HepG2 (cell line): ENCODE measurements around the gene PRKACG. TPM values are rescaled to one million over a fixed set of nuclear protein-coding genes. Genes with fewer than 3 reads are reported as not detected.

Source experiments
- ARHGAP35 ChIP-seq: sonication (generic); formaldehyde crosslinking; IDR thresholded peaks from 2 replicates; pipeline ENCODE4 v1.9.0; 2022; ENCODE audit warnings: mild to moderate bottlenecking, inconsistent platforms, moderate library complexity, missing genetic modification reagents, borderline replicate concordance
- EEA1 ChIP-seq: sonication (generic); formaldehyde crosslinking; IDR thresholded peaks from 2 replicates; pipeline ENCODE4 v1.5.1; 2020; ENCODE audit warnings: mild to moderate bottlenecking, missing genetic modification reagents, borderline replicate concordance
- GMEB2 ChIP-seq: IDR thresholded peaks from 2 replicates; pipeline ENCODE4 v1.6.1; 2016; ENCODE audit warnings: missing biosample characterization, missing genetic modification reagents, low read depth
- JARID2 ChIP-seq: sonication (generic); formaldehyde crosslinking; IDR thresholded peaks from 2 replicates; pipeline ENCODE4 v1.8.1; 2023; ENCODE audit warnings: missing genetic modification reagents, inconsistent platforms; ENCODE audit not compliant: insufficient replicate concordance
- JUND ChIP-seq: sonication (generic); formaldehyde crosslinking; IDR thresholded peaks from 2 replicates; pipeline ENCODE4 v1.8.0; 2022; ENCODE audit warnings: mild to moderate bottlenecking, missing genetic modification reagents
- MATR3 ChIP-seq: sonication (generic); formaldehyde crosslinking; IDR thresholded peaks from 2 replicates; pipeline ENCODE4 v1.4.0; 2020; ENCODE audit warnings: missing genetic modification reagents
- MXD3 ChIP-seq: IDR thresholded peaks from 2 replicates; pipeline ENCODE4 v1.6.1; 2016; ENCODE audit warnings: mild to moderate bottlenecking, missing biosample characterization, missing genetic modification reagents
- MXI1 ChIP-seq: IDR thresholded peaks from 3 replicates; pipeline ENCODE4 v1.6.1; 2012; ENCODE audit warnings: low read depth, low read length, inconsistent platforms, borderline replicate concordance
- NCOA1 ChIP-seq: sonication (generic); formaldehyde crosslinking; IDR thresholded peaks from 2 replicates; pipeline ENCODE4 v1.9.0; 2021; ENCODE audit warnings: missing genetic modification reagents
- NFIC ChIP-seq: IDR thresholded peaks from 2 replicates; pipeline ENCODE4 v1.6.1; 2012; ENCODE audit warnings: mild to moderate bottlenecking, low read length, inconsistent platforms
- SALL2 ChIP-seq: sonication (generic); formaldehyde crosslinking; IDR thresholded peaks from 2 replicates; pipeline ENCODE4 v1.8.1; 2023; ENCODE audit warnings: mild to moderate bottlenecking, missing genetic modification reagents, inconsistent platforms
- SUZ12 ChIP-seq: fragments of 150-350 bp; IDR thresholded peaks from 2 replicates; pipeline ENCODE4 v1.6.1; 2014; ENCODE audit warnings: low read depth, low read length
- ZBTB39 ChIP-seq: sonication (generic); formaldehyde crosslinking; IDR thresholded peaks from 2 replicates; pipeline ENCODE4 v1.5.0; 2020; ENCODE audit warnings: missing genetic modification reagents
- ZNF101 ChIP-seq: sonication (generic); formaldehyde crosslinking; IDR thresholded peaks from 2 replicates; pipeline ENCODE4 v1.4.0; 2020; ENCODE audit warnings: mild to moderate bottlenecking, low read depth, missing genetic modification reagents, borderline replicate concordance
- ZNF230 ChIP-seq: sonication (generic); formaldehyde crosslinking; IDR thresholded peaks from 2 replicates; pipeline ENCODE4 v1.4.0; 2020; ENCODE audit warnings: mild to moderate bottlenecking, missing genetic modification reagents
- ZNF232 ChIP-seq: sonication (generic); formaldehyde crosslinking; IDR thresholded peaks from 2 replicates; pipeline ENCODE4 v1.4.0; 2020; ENCODE audit warnings: missing genetic modification reagents, borderline replicate concordance
- ZNF260 ChIP-seq: sonication (generic); formaldehyde crosslinking; IDR thresholded peaks from 2 replicates; pipeline ENCODE4 v1.4.0; 2020; ENCODE audit warnings: missing genetic modification reagents, low read depth, mild to moderate bottlenecking, borderline replicate concordance
- ZNF329 ChIP-seq: sonication (generic); formaldehyde crosslinking; IDR thresholded peaks from 2 replicates; pipeline ENCODE4 v1.9.0; 2021; ENCODE audit warnings: low read depth, mild to moderate bottlenecking, missing genetic modification reagents
- ZNF331 ChIP-seq: sonication (generic); formaldehyde crosslinking; IDR thresholded peaks from 2 replicates; pipeline ENCODE4 v1.4.0; 2020; ENCODE audit warnings: missing genetic modification reagents
- ZNF44 ChIP-seq: sonication (generic); formaldehyde crosslinking; IDR thresholded peaks from 2 replicates; pipeline ENCODE4 v1.5.1; 2020; ENCODE audit warnings: mild to moderate bottlenecking, missing genetic modification reagents
- ZNF550 ChIP-seq: sonication (generic); formaldehyde crosslinking; IDR thresholded peaks from 2 replicates; pipeline ENCODE4 v1.4.0; 2020; ENCODE audit warnings: mild to moderate bottlenecking, missing genetic modification reagents, borderline replicate concordance
- ZNF644 ChIP-seq: IDR thresholded peaks from 2 replicates; pipeline ENCODE4 v1.6.1; 2016; ENCODE audit warnings: low read depth
- ZNF761 ChIP-seq: sonication (generic); formaldehyde crosslinking; conservative IDR thresholded peaks from 2 replicates; pipeline ENCODE4 v1.4.0; 2020; ENCODE audit warnings: mild to moderate bottlenecking, missing genetic modification reagents
- polyA plus RNA-seq, 8 experiments: library from polyadenylated mRNA; depleted of rRNA in 3 of 8; stranded (reverse) in 7 of 8; unstranded in 1 of 8; fragments of >200 nt; fragmentation: Illumina TruSeq in 4 of 8; extraction: Trizol in 4 of 8; gene quantifications; 2 replicates each; pipeline versions ENCODE4 v1.2.1 to v1.2.3, GENCODE V29; 2011 to 2016; ENCODE audit warnings: low read depth in 4 of 8, missing spikeins in 1 of 8, mixed read lengths in 1 of 8; ENCODE audit not compliant: insufficient read depth in 1 of 8
- total RNA-seq, 5 experiments: library from RNA; depleted of rRNA; stranded (reverse); fragments of >200 nt; fragmentation: Illumina TruSeq; extraction: Trizol; gene quantifications; 2 replicates each; pipeline ENCODE4 v1.2.3, GENCODE V29; 2016; ENCODE audit warnings: low read depth in 1 of 5
- TF ChIP-seq, protein P1 (sequence below): sonication (generic); formaldehyde crosslinking; IDR thresholded peaks from 2 replicates; pipeline ENCODE4 v1.8.0; 2022; ENCODE audit warnings: mild to moderate bottlenecking, missing genetic modification reagents, moderate library complexity

PRKACG gene
- total and polyA plus RNA-seq, 2 of the 13 experiments (the other 11 are each of a cell fraction or from before 2014, with no cell fraction given): not detected

DNA sequence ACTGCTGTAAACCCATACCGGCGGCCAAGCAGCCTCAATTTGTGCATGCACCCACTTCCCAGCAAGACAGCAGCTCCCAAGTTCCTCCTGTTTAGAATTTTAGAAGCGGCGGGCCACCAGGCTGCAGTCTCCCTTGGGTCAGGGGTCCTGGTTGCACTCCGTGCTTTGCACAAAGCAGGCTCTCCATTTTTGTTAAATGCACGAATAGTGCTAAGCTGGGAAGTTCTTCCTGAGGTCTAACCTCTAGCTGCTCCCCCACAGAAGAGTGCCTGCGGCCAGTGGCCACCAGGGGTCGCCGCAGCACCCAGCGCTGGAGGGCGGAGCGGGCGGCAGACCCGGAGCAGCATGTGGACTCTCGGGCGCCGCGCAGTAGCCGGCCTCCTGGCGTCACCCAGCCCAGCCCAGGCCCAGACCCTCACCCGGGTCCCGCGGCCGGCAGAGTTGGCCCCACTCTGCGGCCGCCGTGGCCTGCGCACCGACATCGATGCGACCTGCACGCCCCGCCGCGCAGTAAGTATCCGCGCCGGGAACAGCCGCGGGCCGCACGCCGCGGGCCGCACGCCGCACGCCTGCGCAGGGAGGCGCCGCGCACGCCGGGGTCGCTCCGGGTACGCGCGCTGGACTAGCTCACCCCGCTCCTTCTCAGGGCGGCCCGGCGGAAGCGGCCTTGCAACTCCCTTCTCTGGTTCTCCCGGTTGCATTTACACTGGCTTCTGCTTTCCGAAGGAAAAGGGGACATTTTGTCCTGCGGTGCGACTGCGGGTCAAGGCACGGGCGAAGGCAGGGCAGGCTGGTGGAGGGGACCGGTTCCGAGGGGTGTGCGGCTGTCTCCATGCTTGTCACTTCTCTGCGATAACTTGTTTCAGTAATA, 21.8 kb upstream of the PRKACG start, which contains the start of gene FXN (continued):
- TF ChIP-seq, protein P1, sequence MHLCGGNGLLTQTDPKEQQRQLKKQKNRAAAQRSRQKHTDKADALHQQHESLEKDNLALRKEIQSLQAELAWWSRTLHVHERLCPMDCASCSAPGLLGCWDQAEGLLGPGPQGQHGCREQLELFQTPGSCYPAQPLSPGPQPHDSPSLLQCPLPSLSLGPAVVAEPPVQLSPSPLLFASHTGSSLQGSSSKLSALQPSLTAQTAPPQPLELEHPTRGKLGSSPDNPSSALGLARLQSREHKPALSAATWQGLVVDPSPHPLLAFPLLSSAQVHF (CRISPR knock-in tag): no peak
- TF ChIP-seq ZNF101 (0 out of 2 replicates have a peak, but pooled peaks have one; percentile 34), ZNF230 (CRISPR knock-in tag) (0 out of 2 replicates have a peak, but pooled peaks have one; percentile 32), SUZ12 (no peak), JARID2 (no peak), ZNF761 (CRISPR knock-in tag) (peak; percentile 79), ARHGAP35 (CRISPR knock-in tag) (no peak), ZNF331 (peak; percentile 79; the same call in 1 of the 2 replicates), MATR3 (CRISPR knock-in tag) (no peak), NCOA1 (CRISPR knock-in tag) (no peak), ZNF44 (CRISPR knock-in tag) (no peak), ZNF550 (CRISPR knock-in tag) (no peak), NFIC (no peak), MXI1 (peak; percentile 78; the same call in 1 of the 3 replicates), ZNF329 (CRISPR knock-in tag) (peak; percentile 5; the same call in 1 of the 2 replicates), JUND (CRISPR knock-in tag) (no peak), ZNF644 (no peak), MXD3 (CRISPR knock-in tag) (peak; percentile 78; the same call in 1 of the 2 replicates), ZNF232 (CRISPR knock-in tag) (no peak; the same call in none of the 2 replicates), SALL2 (CRISPR knock-in tag) (peak; percentile 94), ZNF260 (no peak), GMEB2 (CRISPR knock-in tag) (no peak), EEA1 (CRISPR knock-in tag) (no peak), ZBTB39 (CRISPR knock-in tag) (0 out of 2 replicates have a peak, but pooled peaks have one; percentile 37)
